WTC11 (cell line): Measurements from ENCODE around the gene TBR1. TPM values are rescaled to one million over a fixed set of nuclear protein-coding genes. Genes with fewer than 3 reads are reported as not detected.

Source experiments
- ATAC-seq: fragments of 200-7000 bp; cut with Tn5 transposase; 2 replicates; pipeline ENCODE4 v1.10.0; 2021; ENCODE audit warnings: mild to moderate bottlenecking, moderate library complexity
- CTCF ChIA-PET: fragments of 300-600 bp; sonication (Branson Sonifier 250); formaldehyde crosslinking; loops from one replicate; lab custom pipeline; 2021; ENCODE audit warnings: antibody characterized with exemption; lab: Charles Lee
- POLR2A ChIA-PET: fragments of 350-600 bp; sonication (Branson Sonifier 250); formaldehyde crosslinking; loops from one replicate; lab custom pipeline; 2021; ENCODE audit warnings: antibody characterized with exemption; lab: Charles Lee
- DNase-seq: peaks from one replicate; pipeline ENCODE4 v3.0.0; 2021; ENCODE audit warnings: low spot score
- H3K27ac Mint-ChIP-seq: 2 replicates; pipeline ENCODE4 v1.8.0; 2021; ENCODE audit warnings: mixed read lengths
- H3K27me3 Mint-ChIP-seq: 2 replicates; pipeline ENCODE4 v1.8.0; 2021; ENCODE audit warnings: low read depth, mild to moderate bottlenecking, moderate library complexity, mixed read lengths
- H3K36me3 Mint-ChIP-seq: 2 replicates; pipeline ENCODE4 v1.8.0; 2021; ENCODE audit warnings: mixed read lengths
- H3K4me1 Mint-ChIP-seq: 2 replicates; pipeline ENCODE4 v1.8.0; 2022; ENCODE audit warnings: mixed read lengths
- H3K4me3 Mint-ChIP-seq: 2 replicates; pipeline ENCODE4 v1.8.0; 2021; ENCODE audit warnings: mild to moderate bottlenecking, moderate library complexity, mixed read lengths
- H3K9me3 Mint-ChIP-seq: 2 replicates; pipeline ENCODE4 v1.8.0; 2021; ENCODE audit warnings: mixed read lengths
- ATF6 ChIP-seq: sonication (generic); formaldehyde crosslinking; IDR thresholded peaks from 2 replicates; pipeline ENCODE4 v1.8.1; 2023; ENCODE audit warnings: mild to moderate bottlenecking, missing genetic modification reagents
- CBFB ChIP-seq: sonication (generic); formaldehyde crosslinking; IDR thresholded peaks from 2 replicates; pipeline ENCODE4 v1.8.1; 2022; ENCODE audit warnings: mild to moderate bottlenecking, low read depth, missing genetic modification reagents
- CREB1 ChIP-seq: sonication (generic); formaldehyde crosslinking; IDR thresholded peaks from 2 replicates; pipeline ENCODE4 v1.8.0; 2023; ENCODE audit warnings: mild to moderate bottlenecking, missing genetic modification reagents
- FOXP4 ChIP-seq: sonication (generic); formaldehyde crosslinking; IDR thresholded peaks from 2 replicates; pipeline ENCODE4 v1.8.0; 2022; ENCODE audit warnings: mild to moderate bottlenecking, missing genetic modification reagents
- GABPB1 ChIP-seq: sonication (generic); formaldehyde crosslinking; IDR thresholded peaks from 2 replicates; pipeline ENCODE4 v1.8.1; 2023; ENCODE audit warnings: mild to moderate bottlenecking, missing genetic modification reagents
- GTF2I ChIP-seq: fragments of 250-450 bp; sonication (Bioruptor Pico); conservative IDR thresholded peaks from 2 replicates; pipeline ENCODE4 v1.4.0; 2021; ENCODE audit warnings: mild to moderate bottlenecking
- IRF1 ChIP-seq: sonication (generic); formaldehyde crosslinking; IDR thresholded peaks from 2 replicates; pipeline ENCODE4 v1.8.0; 2023; ENCODE audit warnings: missing genetic modification reagents
- JAZF1 ChIP-seq: fragments of 250-450 bp; sonication (Bioruptor Pico); IDR thresholded peaks from 2 replicates; pipeline ENCODE4 v1.9.0; 2021; ENCODE audit warnings: moderate library complexity, mild to moderate bottlenecking, inconsistent platforms
- MYBL2 ChIP-seq: sonication (generic); formaldehyde crosslinking; IDR thresholded peaks from 2 replicates; pipeline ENCODE4 v1.8.1; 2023; ENCODE audit warnings: mild to moderate bottlenecking, moderate library complexity, missing genetic modification reagents
- NFATC4 ChIP-seq: fragments of 250-450 bp; sonication (Bioruptor Pico); IDR thresholded peaks from 2 replicates; pipeline ENCODE4 v1.9.0; 2021; ENCODE audit warnings: mild to moderate bottlenecking
- NFYB ChIP-seq: sonication (generic); formaldehyde crosslinking; conservative IDR thresholded peaks from 2 replicates; pipeline ENCODE4 v1.8.0; 2022; ENCODE audit warnings: low read depth, missing genetic modification reagents
- NR1H2 ChIP-seq: sonication (generic); formaldehyde crosslinking; IDR thresholded peaks from 2 replicates; pipeline ENCODE4 v1.9.0; 2021; ENCODE audit warnings: mild to moderate bottlenecking, moderate library complexity, missing genetic modification reagents
- PRRX2 ChIP-seq: fragments of 250-450 bp; sonication (Bioruptor Pico); IDR thresholded peaks from 2 replicates; pipeline ENCODE4 v1.8.0; 2021; ENCODE audit warnings: mild to moderate bottlenecking
- RORB ChIP-seq: fragments of 250-450 bp; sonication (Bioruptor Pico); IDR thresholded peaks from 2 replicates; pipeline ENCODE4 v1.9.0; 2021; ENCODE audit warnings: mild to moderate bottlenecking
- SMAD4 ChIP-seq: sonication (generic); formaldehyde crosslinking; IDR thresholded peaks from 2 replicates; pipeline ENCODE4 v1.8.0; 2022; ENCODE audit warnings: mild to moderate bottlenecking, missing genetic modification reagents
- TCF7 ChIP-seq: sonication (generic); formaldehyde crosslinking; IDR thresholded peaks from 2 replicates; pipeline ENCODE4 v1.8.0; 2022; ENCODE audit warnings: mild to moderate bottlenecking, low read depth, missing genetic modification reagents, moderate library complexity
- USF2 ChIP-seq: sonication (generic); formaldehyde crosslinking; IDR thresholded peaks from 2 replicates; pipeline ENCODE4 v1.8.1; 2023; ENCODE audit warnings: mild to moderate bottlenecking, missing genetic modification reagents, moderate library complexity
- ZMAT4 ChIP-seq: fragments of 250-450 bp; sonication (Bioruptor Pico); IDR thresholded peaks from 2 replicates; pipeline ENCODE4 v1.9.0; 2021; ENCODE audit warnings: mild to moderate bottlenecking
- ZNF219 ChIP-seq: sonication (generic); formaldehyde crosslinking; IDR thresholded peaks from 2 replicates; pipeline ENCODE4 v1.8.0; 2023; ENCODE audit warnings: missing genetic modification reagents, mild to moderate bottlenecking, borderline replicate concordance
- ZNF396 ChIP-seq: fragments of 250-450 bp; sonication (Bioruptor Pico); IDR thresholded peaks from 2 replicates; pipeline ENCODE4 v1.8.0; 2021; ENCODE audit warnings: mild to moderate bottlenecking, moderate library complexity, borderline replicate concordance
- ZSCAN18 ChIP-seq: fragments of 250-450 bp; sonication (Bioruptor Pico); IDR thresholded peaks from 2 replicates; pipeline ENCODE4 v2.1.2; 2022; ENCODE audit warnings: mild to moderate bottlenecking, moderate library complexity
- total RNA-seq: library from RNA; stranded (reverse); gene quantifications from 3 replicates; pipeline ENCODE4 v1.2.3, GENCODE V29; 2021

Gene TBR1
- total RNA-seq, 1 experiment from 2014 or later: not detected

- TF ChIP-seq MYBL2 (CRISPR knock-in tag) (no peak), SMAD4 (CRISPR knock-in tag) (no peak), USF2 (no peak), ZNF396 (CRISPR knock-in tag) (no peak), ZNF219 (CRISPR knock-in tag) (no peak), JAZF1 (CRISPR knock-in tag) (no peak), CREB1 (CRISPR knock-in tag) (no peak), FOXP4 (no peak)
These were observed 13.8 kb upstream of the TBR1 start (continued) for GRCh38 chr2:161402297-161402696.

- POLR2A ChIA-PET: no interaction called here
- no peak overlapping the region for H3K27ac Mint-ChIP-seq
- no peaks in the 10 kb centered on the region for H3K4me1 Mint-ChIP-seq
These were observed 9.8 kb upstream of the TBR1 start for GRCh38 chr2:161406316-161406715.

More at GRCh38 chr2:161406316-161406715, 9.8 kb upstream of the TBR1 start:
- CTCF ChIA-PET: no interaction called here
- H3K27me3 Mint-ChIP-seq: peaks cover 2% of the 10 kb centered on the region; the same call in 1 of the 2 replicates
- ATAC-seq: no peak
- DNase-seq: no peak
- H3K36me3 Mint-ChIP-seq: peaks cover 5% of the 10 kb centered on the region
- no peak for TF ChIP-seq NFATC4 (CRISPR knock-in tag)
- no peak for TF ChIP-seq TCF7 (CRISPR knock-in tag)
- no peak for TF ChIP-seq CBFB
- TF ChIP-seq NFYB (CRISPR knock-in tag): no peak
- TF ChIP-seq ZSCAN18 (CRISPR knock-in tag): no peak
- no peak for TF ChIP-seq NR1H2
- TF ChIP-seq IRF1 (CRISPR knock-in tag): no peak
- TF ChIP-seq PRRX2 (CRISPR knock-in tag): no peak
- TF ChIP-seq RORB (CRISPR knock-in tag): no peak
- TF ChIP-seq GABPB1: no peak
- no peak for TF ChIP-seq CREB1 (CRISPR knock-in tag)
- no peak for TF ChIP-seq GTF2I (CRISPR knock-in tag)
- TF ChIP-seq ZMAT4 (CRISPR knock-in tag): no peak
- TF ChIP-seq ATF6 (CRISPR knock-in tag): no peak
- H3K9me3 Mint-ChIP-seq: no peaks in the 10 kb centered on the region
- H3K4me3 Mint-ChIP-seq: no peak overlapping the region
